Endodermal cell (in vitro differentiated cells): ENCODE measurements around the gene OR10G8. TPM values are rescaled to one million over a fixed set of nuclear protein-coding genes. Genes with fewer than 3 reads are reported as not detected.
"Not testable (repeated sequence)": the region's sequence is repeated elsewhere in the genome, so short reads cannot be mapped to it uniquely, and the experiment has no call there.

ENCODE experiments used
- DNase-seq: peaks from one replicate; pipeline ENCODE4 v3.0.0-alpha.2; 2017
- H3K27ac ChIP-seq: 2 replicates; pipeline ENCODE4 v1.5.1; 2013; ENCODE audit warnings: mild to moderate bottlenecking, low read depth, low read length, moderate library complexity
- H3K27me3 ChIP-seq: 2 replicates; pipeline ENCODE4 v1.6.1; 2013; ENCODE audit warnings: mild to moderate bottlenecking, low read length, moderate library complexity; ENCODE audit not compliant: insufficient read depth, control insufficient read depth, poor library complexity, severe bottlenecking
- H3K36me3 ChIP-seq: 2 replicates; pipeline ENCODE4 v1.7.0; 2013; ENCODE audit warnings: mild to moderate bottlenecking, low read length, moderate library complexity; ENCODE audit not compliant: control insufficient read depth, insufficient read depth
- H3K4me1 ChIP-seq: one replicate; pipeline ENCODE4 v1.7.0; 2013; ENCODE audit warnings: low read length; ENCODE audit not compliant: control insufficient read depth, insufficient read depth
- H3K4me3 ChIP-seq: 2 replicates; pipeline ENCODE4 v1.5.1; 2013; ENCODE audit warnings: mild to moderate bottlenecking, low read length, moderate library complexity
- H3K9ac ChIP-seq: 2 replicates; pipeline ENCODE4 v1.6.1; 2013; ENCODE audit warnings: mild to moderate bottlenecking, low read length, moderate library complexity; ENCODE audit not compliant: poor library complexity, severe bottlenecking; ENCODE audit errors: extremely low read depth
- H3K9me3 ChIP-seq: 2 replicates; pipeline ENCODE4 v1.6.1; 2013; ENCODE audit warnings: mild to moderate bottlenecking, low read length, moderate library complexity; ENCODE audit not compliant: control insufficient read depth
- H3K27ac Mint-ChIP-seq: 2 replicates; pipeline ENCODE4 v1.8.0; 2020; ENCODE audit warnings: mixed read lengths
- H3K27me3 Mint-ChIP-seq: 2 replicates; pipeline ENCODE4 v1.8.0; 2021; ENCODE audit warnings: mild to moderate bottlenecking, mixed read lengths; ENCODE audit not compliant: insufficient read depth
- H3K36me3 Mint-ChIP-seq: 2 replicates; pipeline ENCODE4 v1.8.0; 2020; ENCODE audit warnings: low read depth, mixed read lengths
- H3K4me1 Mint-ChIP-seq: 2 replicates; pipeline ENCODE4 v1.8.0; 2020; ENCODE audit warnings: mixed read lengths
- H3K4me3 Mint-ChIP-seq: 2 replicates; pipeline ENCODE4 v1.8.0; 2020; ENCODE audit warnings: mild to moderate bottlenecking, moderate library complexity, mixed read lengths
- H3K9me3 Mint-ChIP-seq: 2 replicates; pipeline ENCODE4 v1.8.0; 2020; ENCODE audit warnings: mild to moderate bottlenecking, mixed read lengths
- WGBS, 2 experiments: methylation state at CpG; one replicate each; pipeline versions ENCODE4 v1.1.5 to v1.1.7; 2013; ENCODE audit warnings: missing lambda C conversion rate in 2 of 2, mixed read lengths in 1 of 2; ENCODE audit not compliant: insufficient coverage in 1 of 2, insufficient read length in 1 of 2; 5-methylcytosine and 5-hydroxymethylcytosine counted together
- total RNA-seq, 2 donors: library from RNA; stranded (reverse); fragmentation: NEBNext Ultra II Directional in 1 of 2; extraction: Animal tissue kit (Norgen Biotek cat#: 25700) in 1 of 2; gene quantifications; 2 replicates in 1 of 2; 3 replicates in 1 of 2; pipeline ENCODE4 v1.2.1, GENCODE V29; 2021
- TF ChIP-seq, protein P1 (sequence below): fragments of 200-600 bp; sonication (generic); conservative IDR thresholded peaks from 2 replicates; pipeline ENCODE4 v1.5.0; 2021; ENCODE audit warnings: antibody characterized with exemption, mild to moderate bottlenecking

The OR10G8 gene
- total RNA-seq, 2 donors from 2014 or later = not detected

DNA sequence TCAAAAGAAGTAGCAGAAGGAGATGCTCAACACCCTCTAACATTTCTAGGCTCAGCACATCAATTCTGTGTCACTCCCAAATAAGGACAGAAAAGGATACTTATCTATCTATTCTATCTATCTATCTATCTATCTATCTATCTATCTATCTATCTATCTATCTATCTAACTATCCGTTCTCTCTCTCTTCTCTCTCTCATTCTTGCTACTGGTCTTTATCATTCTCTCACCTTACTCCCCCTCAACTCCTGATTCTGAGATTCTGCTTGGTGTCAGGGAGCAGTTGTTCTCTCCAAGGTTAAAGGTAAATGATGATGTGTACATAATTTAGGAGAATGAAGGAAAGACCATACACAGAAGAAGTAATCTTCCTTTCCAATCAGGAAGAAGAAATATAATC lies 31.5 kb upstream of the OR10G8 start, which contains the start of gene OR10G6:
TSS of gene OR10G6 (minus strand) at position 43 of the 400 bp plus-strand sequence. CDS start at position 43, 0 bp downstream.
- H3K4me1 Mint-ChIP-seq = no peaks in the 10 kb centered on the region
- Histone ChIP-seq H3K27me3 (no peaks in the 10 kb centered on the region), H3K4me3 (no peak within 1 kb of the TSS), H3K36me3 (no peaks in the 10 kb centered on the region), H3K27ac (no peak within 1 kb of the TSS), H3K4me1 (no peaks in the 10 kb centered on the region), H3K9me3 (no peaks in the 10 kb centered on the region), H3K9ac (no peak within 1 kb of the TSS)
- WGBS, 2 experiments = 96 to 100% methylated on average over 1 of the region's 1 CpG
- H3K36me3 Mint-ChIP-seq = no peaks in the 10 kb centered on the region
- TF ChIP-seq, protein P1, sequence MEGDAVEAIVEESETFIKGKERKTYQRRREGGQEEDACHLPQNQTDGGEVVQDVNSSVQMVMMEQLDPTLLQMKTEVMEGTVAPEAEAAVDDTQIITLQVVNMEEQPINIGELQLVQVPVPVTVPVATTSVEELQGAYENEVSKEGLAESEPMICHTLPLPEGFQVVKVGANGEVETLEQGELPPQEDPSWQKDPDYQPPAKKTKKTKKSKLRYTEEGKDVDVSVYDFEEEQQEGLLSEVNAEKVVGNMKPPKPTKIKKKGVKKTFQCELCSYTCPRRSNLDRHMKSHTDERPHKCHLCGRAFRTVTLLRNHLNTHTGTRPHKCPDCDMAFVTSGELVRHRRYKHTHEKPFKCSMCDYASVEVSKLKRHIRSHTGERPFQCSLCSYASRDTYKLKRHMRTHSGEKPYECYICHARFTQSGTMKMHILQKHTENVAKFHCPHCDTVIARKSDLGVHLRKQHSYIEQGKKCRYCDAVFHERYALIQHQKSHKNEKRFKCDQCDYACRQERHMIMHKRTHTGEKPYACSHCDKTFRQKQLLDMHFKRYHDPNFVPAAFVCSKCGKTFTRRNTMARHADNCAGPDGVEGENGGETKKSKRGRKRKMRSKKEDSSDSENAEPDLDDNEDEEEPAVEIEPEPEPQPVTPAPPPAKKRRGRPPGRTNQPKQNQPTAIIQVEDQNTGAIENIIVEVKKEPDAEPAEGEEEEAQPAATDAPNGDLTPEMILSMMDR = no peak
- no peak within 1 kb of the TSS for H3K27ac Mint-ChIP-seq
- no peaks in the 10 kb centered on the region for H3K9me3 Mint-ChIP-seq
- no peak for DNase-seq
- H3K27me3 Mint-ChIP-seq = no peaks in the 10 kb centered on the region
- H3K4me3 Mint-ChIP-seq = no peak within 1 kb of the TSS

DNA sequence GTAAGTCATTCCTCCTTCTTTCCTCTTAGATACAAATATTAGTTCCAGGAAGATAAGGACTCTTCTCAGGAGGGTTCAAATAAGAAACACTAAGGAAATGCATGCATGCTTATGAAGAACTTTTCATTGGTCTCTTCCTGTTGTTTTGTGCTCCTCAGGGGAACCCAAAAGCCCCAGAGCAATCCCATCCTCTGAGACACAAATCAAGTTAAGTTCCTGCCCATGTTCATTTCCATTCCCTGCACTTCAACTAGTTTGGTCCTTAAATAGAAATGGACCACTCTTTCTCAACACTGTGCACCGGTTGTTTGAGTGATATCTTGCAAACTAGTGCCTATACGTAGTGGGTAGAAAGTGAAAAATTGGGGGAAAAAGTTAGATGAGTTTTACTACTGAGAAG lies 13.9 kb upstream of the OR10G8 start, which contains the start of gene OR10G4:
TSS of gene OR10G4 (plus strand) at position 301 of the 400 bp plus-strand sequence. CDS start 2,578 bp downstream, outside the sequence.
- no peak within 1 kb of the TSS for H3K4me3 ChIP-seq
- no peaks in the 10 kb centered on the region for H3K27me3 ChIP-seq
- H3K36me3 ChIP-seq = no peaks in the 10 kb centered on the region
- TF ChIP-seq, protein P1 = no peak
- H3K27ac ChIP-seq = no peak within 1 kb of the TSS
- H3K27ac Mint-ChIP-seq = no peak within 1 kb of the TSS
- no peak for DNase-seq
- H3K9me3 Mint-ChIP-seq = no peaks in the 10 kb centered on the region
- no peaks in the 10 kb centered on the region for H3K4me1 Mint-ChIP-seq
- H3K9me3 ChIP-seq = no peaks in the 10 kb centered on the region
- no peak within 1 kb of the TSS for H3K4me3 Mint-ChIP-seq
- H3K36me3 Mint-ChIP-seq = no peaks in the 10 kb centered on the region
- no peaks in the 10 kb centered on the region for H3K27me3 Mint-ChIP-seq
- H3K9ac ChIP-seq = no peak within 1 kb of the TSS
- H3K4me1 ChIP-seq = no peaks in the 10 kb centered on the region
- WGBS, 2 experiments = 100% methylated on average over 2 of the region's 2 CpGs; no CpG with 5 or more reads in 1 of the 2 experiments

DNA sequence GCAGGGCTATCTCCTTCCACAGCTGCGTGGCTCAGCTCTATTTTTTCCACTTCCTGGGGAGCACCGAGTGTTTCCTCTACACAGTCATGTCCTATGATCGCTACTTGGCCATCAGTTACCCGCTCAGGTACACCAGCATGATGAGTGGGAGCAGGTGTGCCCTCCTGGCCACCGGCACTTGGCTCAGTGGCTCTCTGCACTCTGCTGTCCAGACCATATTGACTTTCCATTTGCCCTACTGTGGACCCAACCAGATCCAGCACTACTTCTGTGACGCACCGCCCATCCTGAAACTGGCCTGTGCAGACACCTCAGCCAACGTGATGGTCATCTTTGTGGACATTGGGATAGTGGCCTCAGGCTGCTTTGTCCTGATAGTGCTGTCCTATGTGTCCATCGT lies 10.8 kb upstream of the OR10G8 start:
- H3K27me3 Mint-ChIP-seq, H3K4me3 Mint-ChIP-seq, H3K4me3 ChIP-seq, H3K9ac ChIP-seq, H3K36me3 ChIP-seq, H3K4me1 ChIP-seq, DNase-seq, H3K36me3 Mint-ChIP-seq, H3K27me3 ChIP-seq, H3K4me1 Mint-ChIP-seq, H3K27ac Mint-ChIP-seq, H3K9me3 Mint-ChIP-seq, H3K9me3 ChIP-seq, H3K27ac ChIP-seq: not testable (repeated sequence)
- 97 to 100% methylated on average over 2 to 5 of the region's 9 CpGs for WGBS, 2 experiments

DNA sequence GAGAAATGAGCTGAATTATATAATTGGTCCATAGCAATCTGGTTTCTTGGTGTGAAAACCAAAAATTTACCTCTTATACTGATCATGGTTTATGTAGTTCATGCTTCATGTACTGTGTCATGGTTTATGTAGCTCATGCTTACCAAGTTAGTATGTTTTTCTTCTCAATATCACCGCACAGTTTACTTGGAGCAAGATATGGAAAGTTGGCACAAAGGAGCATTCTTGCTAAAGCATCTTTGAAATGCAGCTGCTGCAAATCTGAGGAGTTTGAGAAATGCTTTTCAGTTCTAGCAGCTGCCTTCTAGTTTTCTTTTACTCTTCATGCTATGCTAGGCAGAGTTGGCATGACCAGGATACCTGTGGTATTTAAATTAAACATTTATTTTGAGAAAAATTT lies 10.1 kb downstream of the OR10G8 start:
- WGBS, 2 experiments = 97 to 100% methylated on average over 1 of the region's 1 CpG
- peaks cover 4% of the 10 kb centered on the region for H3K4me1 Mint-ChIP-seq
- H3K4me3 ChIP-seq = no peak overlapping the region

More for the DNA sequence above, 10.1 kb downstream of the OR10G8 start:
- H3K36me3 Mint-ChIP-seq = no peaks in the 10 kb centered on the region
- Histone ChIP-seq H3K9ac (no peak overlapping the region), H3K27ac (no peak overlapping the region), H3K9me3 (no peaks in the 10 kb centered on the region), H3K4me1 (no peaks in the 10 kb centered on the region), H3K27me3 (no peaks in the 10 kb centered on the region), H3K36me3 (no peaks in the 10 kb centered on the region)
- no peak overlapping the region for H3K27ac Mint-ChIP-seq
- H3K9me3 Mint-ChIP-seq = no peaks in the 10 kb centered on the region
- H3K27me3 Mint-ChIP-seq = no peaks in the 10 kb centered on the region
- H3K4me3 Mint-ChIP-seq = no peak overlapping the region
- DNase-seq = no peak
- TF ChIP-seq, protein P1 = no peak
